GM06990 (cell line): ENCODE measurements around the gene NOXA1.
"Not testable (repeated sequence)": the region's sequence is repeated elsewhere in the genome, so short reads cannot be mapped to it uniquely, and the experiment has no call there.

Experiments used
- DNase-seq: peaks from one replicate; pipeline ENCODE4 v3.0.0-alpha.2; 2011; ENCODE audit not compliant: insufficient read length; ENCODE audit errors: extremely low read depth
- H3K27me3 ChIP-seq: replicated peaks from 2 replicates; pipeline ENCODE4 v1.6.0; 2011; ENCODE audit warnings: low read length; ENCODE audit not compliant: control insufficient read depth, insufficient read depth
- H3K36me3 ChIP-seq: 2 replicates; pipeline ENCODE4 v1.5.1; 2011; ENCODE audit warnings: low read length; ENCODE audit not compliant: control insufficient read depth, insufficient read depth
- H3K4me3 ChIP-seq: replicated peaks from 2 replicates; pipeline ENCODE4 v1.5.1; 2011; ENCODE audit warnings: low read depth, mild to moderate bottlenecking, control low read depth, low read length
- CTCF ChIP-seq: IDR thresholded peaks from 2 replicates; pipeline ENCODE4 v1.5.1; 2011; ENCODE audit warnings: low read length, control low read depth, mild to moderate bottlenecking, inconsistent platforms; ENCODE audit not compliant: insufficient read depth, poor library complexity, severe bottlenecking

The NOXA1 gene

GRCh38 chr9:137446851-137447471, 23.8 kb downstream of the NOXA1 start:
- Histone ChIP-seq H3K36me3 (no peaks in the 10 kb centered on the region; the same call in 1 of the 2 replicates), H3K4me3 (no peak overlapping the region), H3K27me3 (no peaks in the 10 kb centered on the region)
- TF ChIP-seq CTCF = no peak
- DNase-seq = peak; percentile 16

DNA sequence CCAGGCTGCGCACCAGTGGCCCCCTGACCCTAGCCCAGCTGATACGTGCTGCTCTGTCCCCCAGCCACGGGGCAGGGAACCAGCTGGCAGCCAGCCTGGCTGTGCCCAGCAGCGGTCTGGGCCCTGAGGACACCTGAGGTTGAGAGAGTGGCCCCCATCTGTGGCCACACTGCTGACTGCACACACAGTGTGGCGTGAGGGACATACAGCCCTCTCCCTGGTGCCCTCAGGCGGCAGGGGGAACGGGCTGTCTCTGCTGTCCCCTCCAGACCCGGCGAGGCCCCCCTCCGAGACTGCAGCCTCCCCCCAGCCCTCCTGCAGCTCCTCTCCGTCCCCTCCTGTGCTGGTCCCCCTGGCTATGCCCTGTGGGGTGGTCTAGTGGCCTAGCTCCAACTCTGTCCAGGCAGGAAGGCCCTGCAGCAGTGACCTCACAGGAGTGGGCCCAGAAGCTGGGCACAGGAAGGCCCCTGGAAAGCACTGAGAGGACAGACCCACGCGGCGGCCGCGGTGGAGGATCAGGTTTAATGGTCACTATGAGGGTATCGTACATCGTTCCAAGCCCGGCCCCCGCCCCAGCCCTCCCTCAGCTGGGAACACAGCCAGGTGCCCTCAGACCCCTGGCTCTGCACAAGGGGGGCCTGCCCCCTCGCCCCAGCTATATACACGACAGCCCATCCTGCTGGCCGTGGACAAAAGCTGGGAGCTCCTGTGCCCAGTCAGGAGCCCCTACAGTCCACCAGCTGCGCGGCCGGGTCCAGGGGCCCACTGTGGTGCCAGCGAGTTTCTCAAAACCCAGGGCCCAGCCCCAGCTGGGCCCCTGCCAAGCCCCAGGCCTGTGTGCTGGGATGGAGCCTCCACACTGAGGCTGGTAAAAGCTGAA, 24.8 kb downstream of the NOXA1 start:
- no peak for TF ChIP-seq CTCF
- Histone ChIP-seq H3K36me3 (peaks cover 4% of the 10 kb centered on the region), H3K4me3 (no peak overlapping the region), H3K27me3 (no peaks in the 10 kb centered on the region)
- peak; percentile 16 for DNase-seq

DNA sequence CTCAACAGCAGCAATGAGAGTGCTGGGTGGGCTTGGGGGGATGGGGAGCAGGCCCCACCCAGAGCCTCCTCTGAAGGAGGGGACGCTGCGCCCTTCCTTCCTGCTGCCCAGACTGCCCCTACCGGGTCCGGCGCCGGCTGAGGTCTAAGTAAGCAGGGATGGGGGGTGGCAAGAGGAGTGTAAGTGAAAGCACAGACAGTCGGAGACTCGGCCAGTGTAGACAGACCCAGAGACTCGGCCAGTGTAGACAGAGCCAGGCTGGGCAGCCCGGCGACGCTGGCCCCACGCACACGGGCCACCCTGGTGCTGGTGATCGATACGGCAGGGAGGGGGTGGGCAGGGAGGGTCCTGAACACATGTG, 25.4 kb downstream of the NOXA1 start:
- no peak for DNase-seq
- no peak for TF ChIP-seq CTCF

GRCh38 chr9:137449081-137449844, 26.1 kb downstream of the NOXA1 start:
- peak; percentile 24 for DNase-seq
- no peak overlapping the region for H3K4me3 ChIP-seq
- no peak for TF ChIP-seq CTCF

More for the DNA sequence above, 25.4 kb downstream of the NOXA1 start:
- no peaks in the 10 kb centered on the region for H3K27me3 ChIP-seq
- H3K4me3 ChIP-seq = no peak overlapping the region
- peaks cover 5% of the 10 kb centered on the region for H3K36me3 ChIP-seq

DNA sequence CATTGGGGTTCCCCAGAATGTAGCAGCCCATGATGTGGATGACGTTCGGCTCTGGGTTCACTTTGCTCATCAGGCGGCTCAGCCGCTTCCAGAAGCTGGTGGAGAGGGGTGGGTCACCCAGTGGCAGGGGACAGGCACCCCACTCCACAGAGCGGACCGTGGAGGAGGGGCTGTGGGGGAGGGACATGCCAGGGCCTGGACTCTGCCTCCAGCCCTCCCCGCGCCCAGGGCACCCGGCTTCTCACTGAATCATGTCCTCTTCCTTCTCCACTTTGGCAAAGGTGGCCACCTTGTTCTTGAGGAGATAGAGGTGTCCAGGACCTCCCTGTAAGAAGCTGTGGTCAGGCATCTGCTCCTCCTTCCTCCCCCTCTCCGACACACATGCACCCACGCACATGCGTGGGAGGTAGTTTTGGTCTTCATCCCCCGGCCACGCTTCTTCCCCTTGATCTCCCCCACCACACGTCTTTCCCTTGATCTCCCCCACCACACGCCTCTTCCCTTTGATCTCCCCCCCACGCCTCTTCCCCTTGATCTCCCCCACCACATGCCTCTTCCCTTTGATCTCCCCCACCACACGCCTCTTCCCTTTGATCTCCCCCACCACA, 26.8 kb downstream of the NOXA1 start:
- DNase-seq = peak; percentile 24
- H3K27me3 ChIP-seq = no peaks in the 10 kb centered on the region
- peaks cover 7% of the 10 kb centered on the region for H3K36me3 ChIP-seq
- TF ChIP-seq CTCF = no peak
- no peak overlapping the region for H3K4me3 ChIP-seq

More at GRCh38 chr9:137449081-137449844, 26.1 kb downstream of the NOXA1 start:
- peaks cover 5% of the 10 kb centered on the region for H3K36me3 ChIP-seq
- H3K27me3 ChIP-seq = no peaks in the 10 kb centered on the region

GRCh38 chr9:137450539-137451222, 27.5 kb downstream of the NOXA1 start:
- H3K4me3 ChIP-seq, H3K27me3 ChIP-seq, DNase-seq, H3K36me3 ChIP-seq: not testable (repeated sequence)

- H3K36me3 ChIP-seq, H3K4me3 ChIP-seq, H3K27me3 ChIP-seq, DNase-seq: not testable (repeated sequence)
Observed at GRCh38 chr9:137451264-137452005, 28.2 kb downstream of the NOXA1 start.
